HEK293 (cell line): ENCODE measurements around the gene TAF1L.

Source experiments
- CTCF ChIA-PET: fragments of 350-600 bp; formaldehyde crosslinking; extraction: SDS; loops from one replicate; lab custom pipeline; 2021; ENCODE audit warnings: antibody characterized with exemption; lab: Yijun Ruan, JAX
- POLR2A ChIA-PET: fragments of 300-600 bp; formaldehyde crosslinking; extraction: SDS; loops from one replicate; lab custom pipeline; 2020; ENCODE audit warnings: antibody characterized with exemption, inconsistent platforms; lab: Yijun Ruan, JAX
- H3K27ac ChIP-seq: fragments of 200-500 bp; sonication (Bioruptor generic); 2 replicates; pipeline ENCODE4 v1.5.1; 2014; ENCODE audit warnings: low read depth, low read length, control low read depth, inconsistent platforms; ENCODE audit errors: extremely low read depth
- H3K36me3 ChIP-seq, 2 experiments: fragments of 200-500 bp in 1 of 2; sonication (Bioruptor generic) in 1 of 2; 1 replicate in 1 of 2; 2 replicates in 1 of 2; pipeline ENCODE4 v1.5.1; 2014 to 2017; ENCODE audit warnings: inconsistent platforms in 2 of 2, low read length in 2 of 2; ENCODE audit not compliant: control insufficient read depth in 2 of 2, insufficient read depth in 1 of 2
- H3K4me1 ChIP-seq: fragments of 200-500 bp; sonication (Bioruptor generic); 2 replicates; pipeline ENCODE4 v1.5.1; 2014; ENCODE audit warnings: mild to moderate bottlenecking, low read length, inconsistent platforms; ENCODE audit not compliant: control insufficient read depth, insufficient read depth
- H3K4me3 ChIP-seq: 2 replicates; pipeline ENCODE4 v1.5.1; 2011; ENCODE audit warnings: low read depth, mild to moderate bottlenecking, control low read depth, low read length, moderate library complexity
- H3K9me3 ChIP-seq: fragments of 200-500 bp; sonication (Bioruptor generic); 2 replicates; pipeline ENCODE4 v1.5.1; 2014; ENCODE audit warnings: low read depth, low read length, inconsistent platforms; ENCODE audit not compliant: control insufficient read depth, insufficient read depth
- BCL11B ChIP-seq: fragments of 450-650 bp; formaldehyde crosslinking; IDR thresholded peaks from 2 replicates; pipeline ENCODE4 v1.5.1; 2016; ENCODE audit warnings: low read depth, missing biosample characterization, missing genetic modification characterization
- INSM2 ChIP-seq: fragments of 450-650 bp; formaldehyde crosslinking; IDR thresholded peaks from 2 replicates; pipeline ENCODE4 v1.5.1; 2016; ENCODE audit warnings: missing biosample characterization, missing genetic modification characterization
- KLF9 ChIP-seq: fragments of 450-650 bp; formaldehyde crosslinking; IDR thresholded peaks from 2 replicates; pipeline ENCODE4 v1.5.1; 2016; ENCODE audit warnings: missing biosample characterization, missing genetic modification characterization, low read depth
- PRDM4 ChIP-seq: fragments of 450-650 bp; formaldehyde crosslinking; IDR thresholded peaks from 2 replicates; pipeline ENCODE4 v1.5.1; 2017; ENCODE audit warnings: missing biosample characterization, missing genetic modification characterization
- ZNF112 ChIP-seq: fragments of 450-650 bp; formaldehyde crosslinking; IDR thresholded peaks from 2 replicates; pipeline ENCODE4 v1.5.0; 2017; ENCODE audit warnings: missing biosample characterization, missing genetic modification characterization
- ZNF16 ChIP-seq: fragments of 450-650 bp; formaldehyde crosslinking; IDR thresholded peaks from 2 replicates; pipeline ENCODE4 v1.5.1; 2016; ENCODE audit warnings: low read depth, missing biosample characterization, missing genetic modification characterization
- ZNF311 ChIP-seq: fragments of 450-650 bp; formaldehyde crosslinking; IDR thresholded peaks from 2 replicates; pipeline ENCODE4 v1.5.1; 2017; ENCODE audit warnings: missing biosample characterization, missing genetic modification characterization, borderline replicate concordance
- ZNF37A ChIP-seq: fragments of 450-650 bp; IDR thresholded peaks from 2 replicates; pipeline ENCODE4 v1.5.1; 2018; ENCODE audit warnings: missing biosample characterization, missing genetic modification characterization
- ZNF398 ChIP-seq: fragments of 450-650 bp; formaldehyde crosslinking; IDR thresholded peaks from 2 replicates; pipeline ENCODE4 v1.5.1; 2017; ENCODE audit warnings: missing biosample characterization, missing genetic modification characterization
- ZNF623 ChIP-seq: fragments of 450-650 bp; formaldehyde crosslinking; IDR thresholded peaks from 2 replicates; pipeline ENCODE4 v1.5.1; 2016; ENCODE audit warnings: missing biosample characterization, missing genetic modification characterization
- ZNF664 ChIP-seq: fragments of 450-650 bp; formaldehyde crosslinking; IDR thresholded peaks from 2 replicates; pipeline ENCODE4 v1.5.1; 2016; ENCODE audit warnings: missing biosample characterization, missing genetic modification characterization
- TF ChIP-seq, protein P1 (sequence below): fragments of 450-650 bp; formaldehyde crosslinking; IDR thresholded peaks from 2 replicates; pipeline ENCODE4 v1.5.1; 2016; ENCODE audit warnings: missing biosample characterization, missing genetic modification characterization, borderline replicate concordance
- TF ChIP-seq, protein P2 (sequence below): fragments of 450-650 bp; formaldehyde crosslinking; IDR thresholded peaks from 2 replicates; pipeline ENCODE4 v1.5.1; 2016; ENCODE audit warnings: missing biosample characterization, missing genetic modification characterization
- TF ChIP-seq, protein P3 (sequence below): fragments of 450-650 bp; formaldehyde crosslinking; IDR thresholded peaks from 2 replicates; pipeline ENCODE4 v1.5.1; 2017; ENCODE audit warnings: missing biosample characterization, mild to moderate bottlenecking, missing genetic modification characterization, moderate library complexity
- TF ChIP-seq, protein P4 (sequence below): fragments of 450-650 bp; formaldehyde crosslinking; IDR thresholded peaks from 2 replicates; pipeline ENCODE4 v1.5.1; 2016; ENCODE audit warnings: missing biosample characterization, missing genetic modification characterization
- TF ChIP-seq, protein P5 (sequence below): fragments of 450-650 bp; formaldehyde crosslinking; IDR thresholded peaks from 2 replicates; pipeline ENCODE4 v1.5.1; 2016; ENCODE audit warnings: missing biosample characterization, missing genetic modification characterization

TAF1L gene

DNA sequence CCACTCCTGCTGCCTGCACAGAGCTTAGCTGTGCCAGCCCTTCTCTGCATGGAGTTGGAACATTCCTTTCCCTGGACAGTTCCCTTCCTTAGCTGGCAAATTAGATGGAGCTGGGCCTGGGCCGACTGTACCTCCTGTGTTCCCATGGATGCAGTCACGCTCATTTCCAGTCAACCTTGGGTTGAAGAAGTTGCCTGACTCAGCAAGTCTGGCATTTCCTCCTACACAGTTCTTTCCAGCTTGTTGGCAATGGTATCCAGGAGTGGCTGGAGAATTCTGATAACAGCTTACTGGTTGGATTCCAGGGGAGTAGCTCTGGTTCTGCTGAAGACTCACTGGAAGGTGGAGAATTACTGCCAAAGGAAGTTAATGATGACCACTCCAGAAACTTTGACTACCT, 9.2 kb upstream of the TAF1L start:
- Histone ChIP-seq H3K4me3 (no peak overlapping the region), H3K9me3 (no peaks in the 10 kb centered on the region), H3K27ac (no peak overlapping the region), H3K4me1 (no peaks in the 10 kb centered on the region), H3K36me3 (no peaks in the 10 kb centered on the region)
- ChIA-PET CTCF (interaction anchor here (1.3 kb wide), 1 partner anchor 65 kb away, joined by 5 read pairs; no protein-coding TSS in a partner anchor), POLR2A (interaction anchor here (0.7 kb wide), 1 partner anchor 63 kb away, joined by 6 read pairs; no protein-coding TSS in a partner anchor)
- TF ChIP-seq BCL11B (tag by site-specific recombination), result no peak
- no peak for TF ChIP-seq ZNF16
- no peak for TF ChIP-seq KLF9
- no peak for TF ChIP-seq ZNF311 (tag by site-specific recombination)
- TF ChIP-seq, protein P1, sequence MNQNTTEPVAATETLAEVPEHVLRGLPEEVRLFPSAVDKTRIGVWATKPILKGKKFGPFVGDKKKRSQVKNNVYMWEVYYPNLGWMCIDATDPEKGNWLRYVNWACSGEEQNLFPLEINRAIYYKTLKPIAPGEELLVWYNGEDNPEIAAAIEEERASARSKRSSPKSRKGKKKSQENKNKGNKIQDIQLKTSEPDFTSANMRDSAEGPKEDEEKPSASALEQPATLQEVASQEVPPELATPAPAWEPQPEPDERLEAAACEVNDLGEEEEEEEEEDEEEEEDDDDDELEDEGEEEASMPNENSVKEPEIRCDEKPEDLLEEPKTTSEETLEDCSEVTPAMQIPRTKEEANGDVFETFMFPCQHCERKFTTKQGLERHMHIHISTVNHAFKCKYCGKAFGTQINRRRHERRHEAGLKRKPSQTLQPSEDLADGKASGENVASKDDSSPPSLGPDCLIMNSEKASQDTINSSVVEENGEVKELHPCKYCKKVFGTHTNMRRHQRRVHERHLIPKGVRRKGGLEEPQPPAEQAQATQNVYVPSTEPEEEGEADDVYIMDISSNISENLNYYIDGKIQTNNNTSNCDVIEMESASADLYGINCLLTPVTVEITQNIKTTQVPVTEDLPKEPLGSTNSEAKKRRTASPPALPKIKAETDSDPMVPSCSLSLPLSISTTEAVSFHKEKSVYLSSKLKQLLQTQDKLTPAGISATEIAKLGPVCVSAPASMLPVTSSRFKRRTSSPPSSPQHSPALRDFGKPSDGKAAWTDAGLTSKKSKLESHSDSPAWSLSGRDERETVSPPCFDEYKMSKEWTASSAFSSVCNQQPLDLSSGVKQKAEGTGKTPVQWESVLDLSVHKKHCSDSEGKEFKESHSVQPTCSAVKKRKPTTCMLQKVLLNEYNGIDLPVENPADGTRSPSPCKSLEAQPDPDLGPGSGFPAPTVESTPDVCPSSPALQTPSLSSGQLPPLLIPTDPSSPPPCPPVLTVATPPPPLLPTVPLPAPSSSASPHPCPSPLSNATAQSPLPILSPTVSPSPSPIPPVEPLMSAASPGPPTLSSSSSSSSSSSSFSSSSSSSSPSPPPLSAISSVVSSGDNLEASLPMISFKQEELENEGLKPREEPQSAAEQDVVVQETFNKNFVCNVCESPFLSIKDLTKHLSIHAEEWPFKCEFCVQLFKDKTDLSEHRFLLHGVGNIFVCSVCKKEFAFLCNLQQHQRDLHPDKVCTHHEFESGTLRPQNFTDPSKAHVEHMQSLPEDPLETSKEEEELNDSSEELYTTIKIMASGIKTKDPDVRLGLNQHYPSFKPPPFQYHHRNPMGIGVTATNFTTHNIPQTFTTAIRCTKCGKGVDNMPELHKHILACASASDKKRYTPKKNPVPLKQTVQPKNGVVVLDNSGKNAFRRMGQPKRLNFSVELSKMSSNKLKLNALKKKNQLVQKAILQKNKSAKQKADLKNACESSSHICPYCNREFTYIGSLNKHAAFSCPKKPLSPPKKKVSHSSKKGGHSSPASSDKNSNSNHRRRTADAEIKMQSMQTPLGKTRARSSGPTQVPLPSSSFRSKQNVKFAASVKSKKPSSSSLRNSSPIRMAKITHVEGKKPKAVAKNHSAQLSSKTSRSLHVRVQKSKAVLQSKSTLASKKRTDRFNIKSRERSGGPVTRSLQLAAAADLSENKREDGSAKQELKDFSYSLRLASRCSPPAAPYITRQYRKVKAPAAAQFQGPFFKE (tag by site-specific recombination), result no peak
- no peak for TF ChIP-seq PRDM4 (tag by site-specific recombination)
- TF ChIP-seq ZNF37A, result no peak
- TF ChIP-seq, protein P2, sequence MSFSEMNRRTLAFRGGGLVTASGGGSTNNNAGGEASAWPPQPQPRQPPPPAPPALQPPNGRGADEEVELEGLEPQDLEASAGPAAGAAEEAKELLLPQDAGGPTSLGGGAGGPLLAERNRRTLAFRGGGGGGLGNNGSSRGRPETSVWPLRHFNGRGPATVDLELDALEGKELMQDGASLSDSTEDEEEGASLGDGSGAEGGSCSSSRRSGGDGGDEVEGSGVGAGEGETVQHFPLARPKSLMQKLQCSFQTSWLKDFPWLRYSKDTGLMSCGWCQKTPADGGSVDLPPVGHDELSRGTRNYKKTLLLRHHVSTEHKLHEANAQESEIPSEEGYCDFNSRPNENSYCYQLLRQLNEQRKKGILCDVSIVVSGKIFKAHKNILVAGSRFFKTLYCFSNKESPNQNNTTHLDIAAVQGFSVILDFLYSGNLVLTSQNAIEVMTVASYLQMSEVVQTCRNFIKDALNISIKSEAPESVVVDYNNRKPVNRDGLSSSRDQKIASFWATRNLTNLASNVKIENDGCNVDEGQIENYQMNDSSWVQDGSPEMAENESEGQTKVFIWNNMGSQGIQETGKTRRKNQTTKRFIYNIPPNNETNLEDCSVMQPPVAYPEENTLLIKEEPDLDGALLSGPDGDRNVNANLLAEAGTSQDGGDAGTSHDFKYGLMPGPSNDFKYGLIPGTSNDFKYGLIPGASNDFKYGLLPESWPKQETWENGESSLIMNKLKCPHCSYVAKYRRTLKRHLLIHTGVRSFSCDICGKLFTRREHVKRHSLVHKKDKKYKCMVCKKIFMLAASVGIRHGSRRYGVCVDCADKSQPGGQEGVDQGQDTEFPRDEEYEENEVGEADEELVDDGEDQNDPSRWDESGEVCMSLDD, result no peak
- TF ChIP-seq INSM2, result no peak
- TF ChIP-seq ZNF112 (tag by site-specific recombination), result no peak
- TF ChIP-seq, protein P3, sequence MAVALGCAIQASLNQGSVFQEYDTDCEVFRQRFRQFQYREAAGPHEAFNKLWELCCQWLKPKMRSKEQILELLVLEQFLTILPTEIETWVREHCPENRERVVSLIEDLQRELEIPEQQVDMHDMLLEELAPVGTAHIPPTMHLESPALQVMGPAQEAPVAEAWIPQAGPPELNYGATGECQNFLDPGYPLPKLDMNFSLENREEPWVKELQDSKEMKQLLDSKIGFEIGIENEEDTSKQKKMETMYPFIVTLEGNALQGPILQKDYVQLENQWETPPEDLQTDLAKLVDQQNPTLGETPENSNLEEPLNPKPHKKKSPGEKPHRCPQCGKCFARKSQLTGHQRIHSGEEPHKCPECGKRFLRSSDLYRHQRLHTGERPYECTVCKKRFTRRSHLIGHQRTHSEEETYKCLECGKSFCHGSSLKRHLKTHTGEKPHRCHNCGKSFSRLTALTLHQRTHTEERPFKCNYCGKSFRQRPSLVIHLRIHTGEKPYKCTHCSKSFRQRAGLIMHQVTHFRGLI (tag by site-specific recombination), result no peak
- TF ChIP-seq ZNF623, result no peak
- no peak for TF ChIP-seq ZNF398 (tag by site-specific recombination)
- TF ChIP-seq, protein P4, sequence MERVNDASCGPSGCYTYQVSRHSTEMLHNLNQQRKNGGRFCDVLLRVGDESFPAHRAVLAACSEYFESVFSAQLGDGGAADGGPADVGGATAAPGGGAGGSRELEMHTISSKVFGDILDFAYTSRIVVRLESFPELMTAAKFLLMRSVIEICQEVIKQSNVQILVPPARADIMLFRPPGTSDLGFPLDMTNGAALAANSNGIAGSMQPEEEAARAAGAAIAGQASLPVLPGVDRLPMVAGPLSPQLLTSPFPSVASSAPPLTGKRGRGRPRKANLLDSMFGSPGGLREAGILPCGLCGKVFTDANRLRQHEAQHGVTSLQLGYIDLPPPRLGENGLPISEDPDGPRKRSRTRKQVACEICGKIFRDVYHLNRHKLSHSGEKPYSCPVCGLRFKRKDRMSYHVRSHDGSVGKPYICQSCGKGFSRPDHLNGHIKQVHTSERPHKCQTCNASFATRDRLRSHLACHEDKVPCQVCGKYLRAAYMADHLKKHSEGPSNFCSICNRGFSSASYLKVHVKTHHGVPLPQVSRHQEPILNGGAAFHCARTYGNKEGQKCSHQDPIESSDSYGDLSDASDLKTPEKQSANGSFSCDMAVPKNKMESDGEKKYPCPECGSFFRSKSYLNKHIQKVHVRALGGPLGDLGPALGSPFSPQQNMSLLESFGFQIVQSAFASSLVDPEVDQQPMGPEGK, result no peak
- TF ChIP-seq, protein P5, sequence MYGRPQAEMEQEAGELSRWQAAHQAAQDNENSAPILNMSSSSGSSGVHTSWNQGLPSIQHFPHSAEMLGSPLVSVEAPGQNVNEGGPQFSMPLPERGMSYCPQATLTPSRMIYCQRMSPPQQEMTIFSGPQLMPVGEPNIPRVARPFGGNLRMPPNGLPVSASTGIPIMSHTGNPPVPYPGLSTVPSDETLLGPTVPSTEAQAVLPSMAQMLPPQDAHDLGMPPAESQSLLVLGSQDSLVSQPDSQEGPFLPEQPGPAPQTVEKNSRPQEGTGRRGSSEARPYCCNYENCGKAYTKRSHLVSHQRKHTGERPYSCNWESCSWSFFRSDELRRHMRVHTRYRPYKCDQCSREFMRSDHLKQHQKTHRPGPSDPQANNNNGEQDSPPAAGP (tag by site-specific recombination), result no peak
- no peak for TF ChIP-seq ZNF664 (tag by site-specific recombination)
